GM19238 (cell line): ENCODE results near the gene LRRC14B.

ENCODE experiments used
- DNase-seq: peaks from one replicate; pipeline ENCODE4 v3.0.0; 2011; ENCODE audit warnings: low spot score; ENCODE audit not compliant: insufficient read length

The LRRC14B gene

GRCh38 chr5:174291-174600, 17.0 kb upstream of the LRRC14B start:
- DNase-seq, result no peak

- DNase-seq, result no peak
Observed at GRCh38 chr5:174876-175465, 16.3 kb upstream of the LRRC14B start.

GRCh38 chr5:176296-176823, 14.9 kb upstream of the LRRC14B start:
- no peak for DNase-seq

- no peak for DNase-seq
Observed at GRCh38 chr5:178110-178509, 13.2 kb upstream of the LRRC14B start.

GRCh38 chr5:179401-179800, 11.9 kb upstream of the LRRC14B start:
- DNase-seq, result no peak

GRCh38 chr5:180286-180918, 10.9 kb upstream of the LRRC14B start:
- no peak for DNase-seq

GRCh38 chr5:181160-181559, 10.1 kb upstream of the LRRC14B start:
- DNase-seq, result no peak

- no peak for DNase-seq
Observed at GRCh38 chr5:181566-181965, 9.7 kb upstream of the LRRC14B start.

GRCh38 chr5:182126-182525, 9.2 kb upstream of the LRRC14B start:
- no peak for DNase-seq

DNA sequence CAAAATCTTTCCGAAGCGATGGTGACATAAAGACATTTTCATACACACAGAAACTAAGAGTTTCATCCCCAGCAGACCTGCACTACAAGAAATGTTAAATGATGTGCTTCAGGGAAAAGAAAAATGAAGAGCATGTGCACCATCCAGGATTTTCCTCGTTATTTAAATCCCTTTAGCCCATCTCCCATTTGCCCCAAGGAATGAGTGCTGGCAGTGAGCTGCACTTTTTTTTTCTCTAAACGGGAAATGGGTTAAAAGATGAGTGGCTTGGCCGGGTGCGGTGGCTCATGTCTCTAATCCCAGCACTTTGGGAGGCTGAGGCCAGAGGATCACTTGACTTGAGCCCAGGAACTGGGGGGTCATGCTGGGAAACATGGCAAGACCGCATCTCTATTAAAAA, 6.8 kb upstream of the LRRC14B start:
- no peak for DNase-seq

DNA sequence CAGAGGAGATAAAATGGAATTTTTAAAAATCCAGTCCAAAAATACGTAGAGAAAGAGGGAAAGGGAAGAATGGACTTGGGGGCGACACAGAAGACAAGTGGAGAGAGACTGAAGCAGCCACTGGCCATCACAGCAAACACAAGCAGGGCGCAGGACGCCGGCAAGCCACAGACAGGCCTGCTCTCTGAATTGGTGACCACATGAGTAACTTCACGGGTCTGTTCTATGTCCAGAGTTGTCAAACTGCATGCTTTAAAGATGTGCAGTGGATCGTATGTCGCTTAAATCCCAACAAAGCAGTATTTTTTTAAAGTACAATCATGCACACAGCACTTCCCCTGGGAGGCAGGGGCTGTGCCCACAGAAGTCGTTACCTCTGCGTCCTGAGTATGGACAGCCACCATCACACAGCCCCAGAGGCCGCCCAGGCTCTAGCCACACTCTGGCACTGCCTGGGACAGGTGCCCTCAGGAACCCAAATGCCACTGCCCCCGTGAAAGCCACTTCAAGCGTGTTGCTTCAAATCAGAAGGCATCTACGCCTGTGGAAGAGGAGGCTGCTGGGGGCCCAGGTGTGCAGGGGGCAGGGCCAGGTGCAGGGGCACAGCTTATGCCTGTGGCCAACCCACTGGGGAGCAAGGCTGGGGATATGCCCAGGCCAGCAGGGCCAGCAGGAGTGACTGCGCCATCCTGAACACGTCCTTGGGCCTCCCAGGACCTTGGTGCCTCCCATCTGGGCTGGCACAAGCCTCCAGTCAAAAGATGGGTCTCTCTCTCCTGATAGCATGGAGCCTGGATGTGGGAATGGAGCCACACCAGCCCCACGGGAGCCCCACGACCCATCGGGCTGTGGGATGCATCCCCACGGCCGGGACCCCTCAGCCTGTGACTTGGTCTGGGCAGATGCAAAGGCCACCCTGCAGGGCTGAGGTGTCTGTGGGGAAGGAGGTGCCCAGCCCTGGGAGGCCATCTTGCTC, 5.9 kb upstream of the LRRC14B start:
- DNase-seq, result no peak

GRCh38 chr5:186091-187041, 4.9 kb upstream of the LRRC14B start:
- DNase-seq, result no peak

GRCh38 chr5:187042-187431, 4.3 kb upstream of the LRRC14B start:
- DNase-seq, result no peak

DNA sequence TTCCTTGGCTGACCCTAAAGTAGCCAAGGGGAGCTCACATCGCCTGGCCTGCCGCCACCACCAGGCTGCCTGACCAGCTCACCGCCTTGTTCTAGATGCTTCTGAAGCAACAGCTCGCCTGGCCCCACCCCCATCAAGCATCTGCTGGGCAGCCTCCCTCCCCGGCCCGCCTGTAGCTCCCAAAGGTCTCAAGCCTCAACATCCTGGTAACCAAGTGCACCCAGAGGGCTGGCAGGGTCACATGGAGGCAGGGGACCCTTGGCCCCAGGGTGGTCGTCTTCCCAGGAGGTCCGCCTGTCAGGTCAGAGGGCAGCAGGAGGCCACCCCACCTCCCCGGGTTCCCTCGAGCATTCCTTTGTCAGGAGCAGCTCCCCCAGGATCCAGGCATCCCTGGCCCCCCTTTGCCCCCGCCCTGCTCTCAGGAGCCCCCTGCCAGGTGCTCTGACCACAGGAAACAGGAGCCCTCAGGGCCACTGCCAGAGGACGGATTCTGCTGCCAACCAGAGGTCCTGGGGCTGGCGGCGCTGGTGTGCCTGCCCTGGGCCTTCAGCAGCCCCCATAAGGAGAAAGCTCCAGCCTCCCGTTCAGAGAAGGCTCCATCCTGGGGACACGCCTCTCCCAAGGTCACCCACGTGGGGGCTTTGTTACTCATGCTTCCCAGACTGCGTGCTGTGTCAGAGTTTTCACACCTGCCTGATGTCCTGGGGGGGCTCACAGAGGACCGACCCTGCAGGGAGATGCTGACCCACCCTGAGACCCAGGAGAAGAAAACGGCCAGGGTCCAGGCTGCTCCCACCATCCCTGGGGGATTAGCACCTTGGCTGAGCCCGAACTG, 3.5 kb upstream of the LRRC14B start:
- DNase-seq, result no peak

GRCh38 chr5:188488-189481, 2.5 kb upstream of the LRRC14B start:
- DNase-seq, result peak; percentile 97

DNA sequence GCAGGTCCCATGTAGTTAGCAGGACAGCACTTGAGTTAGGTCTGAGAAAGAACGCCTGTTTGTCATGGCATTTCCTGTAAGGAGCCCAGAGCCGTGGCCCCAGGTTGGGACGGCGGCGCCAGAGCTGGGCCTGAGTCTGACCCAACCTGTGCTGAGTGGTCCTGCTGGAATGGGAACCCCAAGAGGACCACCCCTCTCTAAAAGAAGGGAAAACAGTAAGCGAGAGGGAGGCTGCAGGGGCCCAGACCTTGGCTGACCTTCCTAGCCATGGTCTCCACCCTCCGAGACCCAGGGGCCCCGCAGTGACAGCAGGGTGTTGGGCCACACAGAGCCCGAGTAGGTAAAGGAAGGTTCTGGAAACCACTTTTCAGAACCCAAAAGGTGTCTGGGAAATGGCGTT, 1.8 kb upstream of the LRRC14B start:
- no peak for DNase-seq

DNA sequence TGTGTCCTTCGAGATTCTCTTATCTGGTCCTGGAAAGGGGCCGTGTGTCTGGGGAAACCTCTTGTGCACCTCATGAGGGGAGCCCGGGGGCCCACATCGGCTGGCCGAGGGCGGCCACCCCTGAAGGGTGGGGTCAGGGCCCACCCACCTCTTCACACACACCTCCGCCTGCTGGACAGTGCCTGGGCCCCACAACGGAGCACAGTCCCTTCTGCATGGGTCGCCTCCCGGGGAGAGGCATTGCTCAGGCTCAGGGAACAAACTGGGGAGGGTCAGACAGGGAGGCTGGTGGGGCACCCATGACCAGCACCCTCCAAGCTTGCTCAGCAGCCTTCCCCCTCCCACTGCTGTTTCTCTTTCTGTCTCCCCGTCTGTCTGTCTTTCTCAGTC, 1.3 kb upstream of the LRRC14B start:
- no peak for DNase-seq

DNA sequence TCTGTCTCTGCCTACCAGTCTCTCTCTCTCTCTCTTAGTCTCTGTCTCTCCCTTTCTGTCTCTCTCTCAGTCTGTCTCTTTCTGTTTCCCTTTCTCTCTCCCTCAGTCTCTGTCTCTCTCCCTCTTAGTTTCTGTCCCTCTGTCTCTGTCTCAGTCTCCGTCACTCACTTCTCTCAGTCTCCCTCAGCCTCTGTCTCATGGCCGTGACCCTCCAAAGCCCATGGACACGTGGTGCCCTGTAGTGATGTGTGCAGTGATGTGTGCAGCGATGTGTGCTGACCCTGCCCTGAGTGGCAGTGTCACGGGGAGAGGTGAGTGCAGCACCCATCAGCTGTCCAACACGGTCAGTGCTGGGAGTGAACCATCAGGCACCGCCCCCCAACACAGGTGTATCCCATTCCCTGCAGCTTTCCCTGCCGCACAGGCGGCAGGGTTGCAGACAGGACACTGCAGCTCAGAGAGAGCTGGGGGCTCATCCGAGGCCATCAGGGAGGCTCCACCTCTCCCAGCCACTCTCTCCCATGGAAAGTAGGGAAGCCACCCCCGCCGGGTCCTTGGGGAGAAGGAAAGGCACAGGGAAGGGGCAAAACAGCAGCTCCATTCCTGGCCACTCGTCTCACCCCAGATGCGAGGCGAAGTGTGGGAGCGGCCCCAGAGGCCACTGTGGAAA, 794 bp upstream of the LRRC14B start:
- no peak for DNase-seq
